AG09319 (cell line): Measurements from ENCODE around the gene DSP.

ENCODE experiments used
- DNase-seq: peaks from one replicate; pipeline ENCODE4 v3.0.0-alpha.2; 2010; ENCODE audit warnings: low read depth; ENCODE audit errors: extremely low read depth
- CTCF ChIP-seq: IDR thresholded peaks from 2 replicates; pipeline ENCODE4 v1.5.1; 2011; ENCODE audit warnings: low read depth, mild to moderate bottlenecking, inconsistent platforms, low read length, moderate library complexity

Gene DSP

DNA sequence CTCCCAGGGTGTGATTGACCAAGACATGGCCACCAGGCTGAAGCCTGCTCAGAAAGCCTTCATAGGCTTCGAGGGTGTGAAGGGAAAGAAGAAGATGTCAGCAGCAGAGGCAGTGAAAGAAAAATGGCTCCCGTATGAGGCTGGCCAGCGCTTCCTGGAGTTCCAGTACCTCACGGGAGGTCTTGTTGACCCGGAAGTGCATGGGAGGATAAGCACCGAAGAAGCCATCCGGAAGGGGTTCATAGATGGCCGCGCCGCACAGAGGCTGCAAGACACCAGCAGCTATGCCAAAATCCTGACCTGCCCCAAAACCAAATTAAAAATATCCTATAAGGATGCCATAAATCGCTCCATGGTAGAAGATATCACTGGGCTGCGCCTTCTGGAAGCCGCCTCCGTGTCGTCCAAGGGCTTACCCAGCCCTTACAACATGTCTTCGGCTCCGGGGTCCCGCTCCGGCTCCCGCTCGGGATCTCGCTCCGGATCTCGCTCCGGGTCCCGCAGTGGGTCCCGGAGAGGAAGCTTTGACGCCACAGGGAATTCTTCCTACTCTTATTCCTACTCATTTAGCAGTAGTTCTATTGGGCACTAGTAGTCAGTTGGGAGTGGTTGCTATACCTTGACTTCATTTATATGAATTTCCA is 43.9 kb downstream of the DSP start:
- TF ChIP-seq CTCF, result no peak
- no peak for DNase-seq

DNA sequence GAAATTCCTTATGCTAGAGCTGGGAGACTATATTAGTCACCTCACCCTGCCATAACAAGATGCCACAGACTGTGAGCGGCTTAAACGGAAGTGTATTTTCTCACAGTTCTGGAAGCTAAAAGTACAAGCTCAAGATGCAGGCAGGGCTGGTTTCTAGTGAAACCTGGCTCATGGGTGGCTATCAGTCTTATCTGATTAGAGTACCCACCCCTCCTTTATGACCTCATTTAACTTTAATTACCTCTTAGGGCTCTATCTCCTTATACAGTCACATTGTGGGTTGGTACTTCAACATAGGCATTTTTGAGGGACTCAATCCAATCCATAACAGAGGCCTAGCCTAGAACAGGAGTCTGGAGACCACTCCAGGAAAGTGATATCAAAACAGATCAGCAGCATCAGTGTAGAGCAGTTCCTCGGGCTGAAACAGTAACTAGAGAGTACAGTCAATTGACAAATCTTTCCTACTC is 46.2 kb downstream of the DSP start:
- TF ChIP-seq CTCF, result no peak
- no peak for DNase-seq

DNA sequence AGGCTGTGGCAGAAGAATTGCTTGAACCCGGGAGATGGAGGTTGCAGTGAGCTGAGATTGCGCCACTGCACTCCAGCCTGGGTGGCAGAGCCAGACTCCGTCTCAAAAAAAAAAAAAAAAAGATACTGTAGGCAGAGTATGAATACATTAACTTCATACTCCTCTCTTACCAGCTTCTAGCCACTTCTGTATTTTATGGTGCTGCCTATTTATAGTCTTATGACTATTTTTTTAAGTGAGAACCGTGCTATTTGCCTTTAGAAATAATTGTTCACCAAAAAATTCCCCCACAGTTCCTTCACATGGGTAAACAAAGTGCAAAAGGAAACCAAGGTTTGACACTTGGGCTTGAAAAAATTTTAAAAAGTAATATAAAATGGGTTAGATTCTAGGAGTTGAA is 47.0 kb downstream of the DSP start:
- DNase-seq, result no peak
- no peak for TF ChIP-seq CTCF

DNA sequence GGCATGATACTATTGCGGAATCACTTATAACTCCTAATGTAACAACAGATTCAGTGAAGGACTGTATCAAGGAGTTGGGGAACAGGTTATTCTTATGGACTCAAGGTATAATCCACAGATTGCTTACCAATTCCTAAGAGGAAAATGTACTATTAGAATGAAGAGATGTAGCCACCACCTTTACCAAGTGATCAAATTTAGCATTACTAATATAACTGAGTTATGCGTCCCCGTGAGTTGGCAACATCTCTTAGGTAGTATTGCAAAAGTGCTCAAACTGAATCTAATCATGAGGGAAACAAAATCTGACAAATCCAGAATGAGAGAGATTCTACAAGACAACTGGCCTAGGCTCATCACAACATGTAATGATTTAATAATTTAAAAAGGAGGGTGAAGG is 47.8 kb downstream of the DSP start:
- TF ChIP-seq CTCF, result no peak
- DNase-seq, result no peak

GRCh38 chr6:7589949-7590917 is 48.8 kb downstream of the DSP start, which contains the start of gene SNRNP48:
Gene SNRNP48, plus strand, starts transcription at chr6:7590198. Its CDS starts 60 bp downstream, at chr6:7590258.
- peak; percentile 71 for DNase-seq
- TF ChIP-seq CTCF, result no peak

- no peak for DNase-seq
- TF ChIP-seq CTCF, result no peak
These were observed 49.4 kb downstream of the DSP start for GRCh38 chr6:7590918-7591302.

DNA sequence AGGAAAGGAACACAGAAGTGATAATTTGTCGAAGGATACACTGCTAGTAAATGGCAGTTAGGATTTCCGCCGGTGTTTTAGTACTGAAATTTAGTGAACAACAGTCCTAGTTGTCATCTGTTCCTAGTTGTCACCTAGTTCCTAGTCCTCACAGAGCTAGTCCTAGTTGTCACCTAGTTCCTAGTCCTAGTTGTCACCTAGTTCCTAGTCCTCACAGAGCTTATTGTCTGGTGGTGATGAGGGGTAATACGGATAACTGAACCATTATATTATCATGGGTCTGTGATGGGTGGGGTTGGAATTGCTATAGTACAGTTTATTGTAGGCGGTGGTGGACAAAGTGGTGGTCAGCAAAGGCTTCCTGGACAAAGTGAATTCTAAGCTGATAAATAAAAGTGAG is 50.3 kb downstream of the DSP start:
- no peak for DNase-seq
- TF ChIP-seq CTCF, result no peak
